ENCODE results near the gene MYO5B.

Gene MYO5B

GRCh38 chr18:49858309-49859020, 336.5 kb downstream of the MYO5B start:
- DNase-seq (ENCODE audit: low read depth, low spot score), result peak; percentile 80
- peak; percentile 84 for TF ChIP-seq CTCF (IDR thresholded peaks at IDR 0.05; ENCODE audit: low read depth, low read length)
- H3K4me3 ChIP-seq (ENCODE audit: low read depth, low read length), result no peak overlapping the region
- in situ Hi-C loops (cut with HindIII; ENCODE audit: low sequenced_read_pairs), result no loop called here

GRCh38 chr18:49857708-49858107, 337.2 kb downstream of the MYO5B start:
- H3K4me3 ChIP-seq (ENCODE audit: low read depth, low read length), result no peak overlapping the region
- DNase-seq (ENCODE audit: low read depth, low spot score), result no peak
- in situ Hi-C loops (cut with HindIII; ENCODE audit: low sequenced_read_pairs), result no loop called here
- TF ChIP-seq CTCF (IDR thresholded peaks at IDR 0.05; ENCODE audit: low read depth, low read length), result peak; percentile 6

- H3K4me3 ChIP-seq (ENCODE audit: low read depth, low read length), result no peak overlapping the region
- TF ChIP-seq CTCF (IDR thresholded peaks at IDR 0.05; ENCODE audit: low read depth, low read length), result no peak
- in situ Hi-C loops (cut with HindIII; ENCODE audit: low sequenced_read_pairs), result no loop called here
- no peak for DNase-seq (ENCODE audit: low read depth, low spot score)
Measured at GRCh38 chr18:49856496-49856895, 338.5 kb downstream of the MYO5B start.

GRCh38 chr18:49855711-49856415, 339.1 kb downstream of the MYO5B start:
- in situ Hi-C loops (cut with HindIII; ENCODE audit: low sequenced_read_pairs), result no loop called here
- TF ChIP-seq CTCF (IDR thresholded peaks at IDR 0.05; ENCODE audit: low read depth, low read length), result no peak
- no peak overlapping the region for H3K4me3 ChIP-seq (ENCODE audit: low read depth, low read length)
- DNase-seq (ENCODE audit: low read depth, low spot score), result no peak

GRCh38 chr18:49854681-49855080, 340.3 kb downstream of the MYO5B start:
- in situ Hi-C loops (cut with HindIII; ENCODE audit: low sequenced_read_pairs), result no loop called here
- no peak for TF ChIP-seq CTCF (IDR thresholded peaks at IDR 0.05; ENCODE audit: low read depth, low read length)
- DNase-seq (ENCODE audit: low read depth, low spot score), result no peak
- no peak overlapping the region for H3K4me3 ChIP-seq (ENCODE audit: low read depth, low read length)

- TF ChIP-seq CTCF (IDR thresholded peaks at IDR 0.05; ENCODE audit: low read depth, low read length), result no peak
- no peak for DNase-seq (ENCODE audit: low read depth, low spot score)
- no peak overlapping the region for H3K4me3 ChIP-seq (ENCODE audit: low read depth, low read length)
- in situ Hi-C loops (cut with HindIII; ENCODE audit: low sequenced_read_pairs), result no loop called here
Measured at GRCh38 chr18:49853436-49853835, 341.5 kb downstream of the MYO5B start.

All from astrocyte of the spinal cord (primary cell).